MM.1S (cell line): ENCODE measurements around the gene BRINP3.

Experiments used
- DNase-seq: peaks from one replicate; pipeline ENCODE4 v3.0.0-alpha.2; 2015
- H2AFZ ChIP-seq: fragments of 300-600 bp; sonication (generic); 2 replicates; pipeline ENCODE4 v1.6.0; 2016; ENCODE audit warnings: antibody characterized with exemption, low read length
- H3F3A ChIP-seq: fragments of 300-600 bp; sonication (generic); 2 replicates; pipeline ENCODE4 v1.6.1; 2016; ENCODE audit warnings: mild to moderate bottlenecking, antibody characterized with exemption, low read length, moderate library complexity, mixed read lengths; ENCODE audit not compliant: insufficient read depth
- H3K27ac ChIP-seq: fragments of 300-600 bp; sonication (generic); 2 replicates; pipeline ENCODE4 v1.5.1; 2016; ENCODE audit warnings: mild to moderate bottlenecking, low read length
- H3K27me3 ChIP-seq: fragments of 300-600 bp; sonication (generic); replicated peaks from 2 replicates; pipeline ENCODE4 v1.6.0; 2016; ENCODE audit warnings: low read length; ENCODE audit not compliant: insufficient read depth
- H3K36me3 ChIP-seq: fragments of 300-600 bp; sonication (generic); replicated peaks from 2 replicates; pipeline ENCODE4 v1.6.1; 2016; ENCODE audit warnings: mild to moderate bottlenecking, low read length, mixed read lengths; ENCODE audit not compliant: insufficient read depth
- H3K4me1 ChIP-seq: fragments of 300-600 bp; sonication (generic); 2 replicates; pipeline ENCODE4 v1.6.1; 2016; ENCODE audit warnings: low read length, mixed read lengths
- H3K4me2 ChIP-seq: fragments of 300-600 bp; sonication (generic); 2 replicates; pipeline ENCODE4 v1.6.0; 2016; ENCODE audit warnings: low read depth, low read length
- H3K4me3 ChIP-seq: fragments of 300-600 bp; sonication (generic); 2 replicates; pipeline ENCODE4 v1.5.1; 2016; ENCODE audit warnings: low read length, mixed read lengths
- H3K79me2 ChIP-seq: fragments of 300-600 bp; sonication (generic); 2 replicates; pipeline ENCODE4 v1.6.1; 2016; ENCODE audit warnings: mixed run types, low read length, mixed read lengths
- H3K9ac ChIP-seq: fragments of 300-600 bp; sonication (generic); 2 replicates; pipeline ENCODE4 v1.6.1; 2016; ENCODE audit warnings: low read length, mixed read lengths
- H3K9me2 ChIP-seq: fragments of 300-600 bp; sonication (generic); replicated peaks from 2 replicates; pipeline ENCODE4 v1.6.1; 2016; ENCODE audit warnings: mild to moderate bottlenecking, low read length, mixed read lengths; ENCODE audit not compliant: insufficient read depth
- H3K9me3 ChIP-seq: fragments of 300-600 bp; sonication (generic); replicated peaks from 2 replicates; pipeline ENCODE4 v1.6.1; 2016; ENCODE audit warnings: mild to moderate bottlenecking, low read length, mixed read lengths; ENCODE audit not compliant: insufficient read depth
- H4K20me1 ChIP-seq: fragments of 300-600 bp; sonication (generic); 2 replicates; pipeline ENCODE4 v1.6.1; 2016; ENCODE audit warnings: mild to moderate bottlenecking, low read length, moderate library complexity, mixed read lengths; ENCODE audit not compliant: insufficient read depth
- CTCF ChIP-seq: fragments of 300-600 bp; sonication (generic); IDR thresholded peaks from 2 replicates; pipeline ENCODE4 v1.5.1; 2016; ENCODE audit warnings: antibody characterized with exemption, low read length, mixed read lengths
- EZH2 ChIP-seq: fragments of 300-600 bp; sonication (generic); optimal IDR thresholded peaks from 2 replicates; pipeline ENCODE3; 2017; ENCODE audit warnings: low read depth, mild to moderate bottlenecking, antibody characterized with exemption, low read length, mixed read lengths
- EZH2phosphoT487 ChIP-seq: fragments of 300-600 bp; sonication (generic); IDR thresholded peaks from 2 replicates; pipeline ENCODE4 v1.6.1; 2018; ENCODE audit warnings: antibody characterized with exemption, low read length

BRINP3 gene

GRCh38 chr1:190262538-190262937 lies 215.1 kb downstream of the BRINP3 start:
- Histone ChIP-seq H2AFZ (no peak overlapping the region), H3K9ac (no peak overlapping the region), H3K4me3 (no peak overlapping the region), H3K9me2 (no peaks in the 10 kb centered on the region), H3K4me2 (no peak overlapping the region), H3K9me3 (no peaks in the 10 kb centered on the region), H4K20me1 (no peaks in the 10 kb centered on the region), H3K79me2 (no peaks in the 10 kb centered on the region), H3F3A (no peaks in the 10 kb centered on the region), H3K27me3 (no peaks in the 10 kb centered on the region), H3K4me1 (no peaks in the 10 kb centered on the region), H3K27ac (no peak overlapping the region), H3K36me3 (no peaks in the 10 kb centered on the region)
- DNase-seq = no peak
- TF ChIP-seq CTCF = no peak

GRCh38 chr1:190259424-190259823 lies 218.2 kb downstream of the BRINP3 start:
- no peaks in the 10 kb centered on the region for H4K20me1 ChIP-seq
- no peak for TF ChIP-seq EZH2phosphoT487
- TF ChIP-seq CTCF = no peak
- TF ChIP-seq EZH2 = no peak
- no peaks in the 10 kb centered on the region for H3K4me1 ChIP-seq
- no peak overlapping the region for H3K4me2 ChIP-seq
- no peaks in the 10 kb centered on the region for H3K36me3 ChIP-seq
- no peak for DNase-seq
- no peaks in the 10 kb centered on the region for H3K79me2 ChIP-seq
- H3K9ac ChIP-seq = no peak overlapping the region
- H3K9me3 ChIP-seq = no peaks in the 10 kb centered on the region
- H3F3A ChIP-seq = no peaks in the 10 kb centered on the region
- H3K9me2 ChIP-seq = no peaks in the 10 kb centered on the region
- H3K27ac ChIP-seq = no peak overlapping the region
- no peak overlapping the region for H3K4me3 ChIP-seq
- no peaks in the 10 kb centered on the region for H3K27me3 ChIP-seq
- no peak overlapping the region for H2AFZ ChIP-seq

- Histone ChIP-seq H3K9me3 (no peaks in the 10 kb centered on the region), H3F3A (no peaks in the 10 kb centered on the region), H3K4me2 (no peak overlapping the region), H2AFZ (no peak overlapping the region), H3K4me3 (no peak overlapping the region), H3K9ac (no peak overlapping the region), H3K9me2 (no peaks in the 10 kb centered on the region), H3K27ac (no peak overlapping the region), H4K20me1 (no peaks in the 10 kb centered on the region), H3K4me1 (no peaks in the 10 kb centered on the region), H3K27me3 (no peaks in the 10 kb centered on the region), H3K79me2 (no peaks in the 10 kb centered on the region), H3K36me3 (no peaks in the 10 kb centered on the region)
- no peak for TF ChIP-seq EZH2phosphoT487
- no peak for TF ChIP-seq EZH2
- TF ChIP-seq CTCF = no peak
- no peak for DNase-seq
These were observed 219.7 kb downstream of the BRINP3 start for GRCh38 chr1:190258003-190258402.

- no peaks in the 10 kb centered on the region for H4K20me1 ChIP-seq
- no peak overlapping the region for H3K4me3 ChIP-seq
- no peak overlapping the region for H3K9ac ChIP-seq
- no peaks in the 10 kb centered on the region for H3K36me3 ChIP-seq
- H3K4me2 ChIP-seq = no peak overlapping the region
- DNase-seq = no peak
- no peaks in the 10 kb centered on the region for H3K9me3 ChIP-seq
- no peaks in the 10 kb centered on the region for H3K79me2 ChIP-seq
- H3K9me2 ChIP-seq = no peaks in the 10 kb centered on the region
- H3K27me3 ChIP-seq = no peaks in the 10 kb centered on the region
- H2AFZ ChIP-seq = no peak overlapping the region
- TF ChIP-seq CTCF (no peak), EZH2phosphoT487 (no peak), EZH2 (no peak)
- H3K27ac ChIP-seq = no peak overlapping the region
- no peaks in the 10 kb centered on the region for H3K4me1 ChIP-seq
- no peaks in the 10 kb centered on the region for H3F3A ChIP-seq
These were observed 225.6 kb downstream of the BRINP3 start for GRCh38 chr1:190252046-190252445.
